Activated CD4-positive, CD25-positive, alpha-beta regulatory T cell treated with anti-CD3 and anti-CD28 coated beads, Interleukin-2, amount 50 U/mL, for 16 hours (primary cell): Measurements from ENCODE around the gene CACNA1C.

Experiments used
- DNase-seq: peaks from one replicate; pipeline ENCODE4 v3.0.0-alpha.2; 2020; ENCODE audit warnings: low read depth, low spot score

Gene CACNA1C

DNA sequence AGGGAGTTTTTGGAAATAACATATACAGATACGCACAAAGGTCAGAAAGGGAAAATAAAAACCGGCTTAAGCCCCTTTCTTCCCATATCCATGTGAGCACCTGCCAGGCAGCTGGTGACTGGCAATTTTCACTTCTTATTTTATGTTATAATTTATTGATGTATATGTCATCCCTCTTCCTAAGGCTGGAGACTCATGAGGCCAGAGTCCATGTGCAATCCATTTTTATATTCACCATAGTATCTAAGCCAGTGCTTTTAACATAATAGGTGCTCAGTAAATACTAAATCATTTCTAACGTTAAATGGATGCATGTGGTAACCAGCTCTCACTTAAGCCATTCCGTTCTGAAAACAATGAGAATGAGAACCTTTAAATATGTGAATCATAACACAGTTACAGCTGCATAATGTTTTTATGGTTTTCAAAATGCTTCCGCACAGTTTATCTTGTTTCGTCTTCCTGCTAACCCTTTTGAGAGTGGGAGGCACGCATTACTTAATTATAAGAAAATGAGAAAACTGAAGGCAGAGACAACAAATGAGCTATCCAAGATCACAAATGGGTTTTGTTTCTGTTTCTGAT is 178.3 kb downstream of the CACNA1C start:
- DNase-seq: no peak

GRCh38 chr12:2231956-2232355 is 179.2 kb downstream of the CACNA1C start:
- no peak for DNase-seq

- no peak for DNase-seq
Measured at GRCh38 chr12:2233034-2233433, 180.2 kb downstream of the CACNA1C start.

GRCh38 chr12:2234091-2234490 is 181.3 kb downstream of the CACNA1C start:
- DNase-seq: no peak

- DNase-seq: no peak
Measured at GRCh38 chr12:2234646-2235350, 182.0 kb downstream of the CACNA1C start.

- no peak for DNase-seq
Measured at GRCh38 chr12:2236506-2237294, 183.9 kb downstream of the CACNA1C start.

DNA sequence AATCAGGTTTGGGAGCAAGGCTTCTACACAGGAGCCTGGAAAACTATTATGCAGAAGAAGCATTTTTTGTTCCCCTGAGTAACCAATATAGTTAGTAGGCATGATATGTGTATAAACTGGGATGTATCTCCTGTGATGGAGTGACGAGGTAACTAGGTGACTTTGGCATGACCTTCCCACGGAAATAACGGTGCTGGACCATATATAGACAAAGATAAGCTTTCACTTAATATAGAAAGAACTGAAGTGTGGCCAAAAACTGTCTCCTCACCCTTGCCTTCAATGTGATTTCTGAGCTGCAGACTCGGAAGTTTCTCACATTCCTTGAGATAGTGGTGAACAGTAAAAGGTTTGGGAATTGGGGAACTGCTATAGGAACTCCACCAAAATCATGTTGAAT is 185.3 kb downstream of the CACNA1C start:
- no peak for DNase-seq

DNA sequence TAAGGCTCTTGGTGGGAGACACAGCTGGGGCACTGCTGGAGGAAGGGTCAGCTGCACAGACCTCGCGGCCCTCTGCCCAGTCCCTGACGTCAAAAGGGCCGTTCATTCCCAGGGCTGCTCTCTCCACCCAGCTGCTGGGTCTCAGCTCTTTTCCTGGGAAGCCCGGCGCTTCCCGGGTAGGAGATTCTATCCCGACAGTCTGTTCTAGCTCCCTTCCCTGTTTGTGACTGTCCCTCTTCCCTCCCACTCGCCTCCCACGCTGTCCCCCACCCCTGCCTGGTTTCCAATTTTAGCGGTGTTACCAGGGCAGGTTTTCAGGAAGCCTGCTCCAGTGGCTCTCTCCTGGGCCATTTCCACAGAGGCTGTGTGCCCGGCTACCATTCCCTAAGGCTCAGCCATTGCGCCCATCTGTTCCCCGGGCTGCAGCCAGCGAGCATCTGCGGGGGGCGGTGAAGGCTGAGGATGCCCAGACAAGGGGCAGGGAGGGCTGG is 186.6 kb downstream of the CACNA1C start:
- DNase-seq: no peak

DNA sequence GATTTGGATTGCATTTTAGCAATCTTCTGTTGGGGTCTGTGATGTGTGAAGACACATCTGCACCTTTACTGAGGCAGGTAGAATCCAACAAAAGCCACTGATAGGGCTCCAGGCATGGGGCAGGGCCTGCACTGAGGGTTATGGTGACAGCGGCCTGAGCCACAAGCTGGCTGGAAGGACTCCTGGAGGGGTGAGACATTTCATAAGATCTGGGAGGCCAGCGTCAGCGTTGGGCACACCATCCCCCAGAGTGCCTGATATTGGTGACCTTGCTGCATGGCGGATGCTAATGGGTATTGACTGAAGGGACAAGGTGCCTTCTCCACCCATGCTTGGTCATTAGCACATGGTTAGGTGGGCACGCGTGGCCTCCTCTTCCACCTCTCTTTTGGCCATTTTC is 187.6 kb downstream of the CACNA1C start:
- DNase-seq: no peak

DNA sequence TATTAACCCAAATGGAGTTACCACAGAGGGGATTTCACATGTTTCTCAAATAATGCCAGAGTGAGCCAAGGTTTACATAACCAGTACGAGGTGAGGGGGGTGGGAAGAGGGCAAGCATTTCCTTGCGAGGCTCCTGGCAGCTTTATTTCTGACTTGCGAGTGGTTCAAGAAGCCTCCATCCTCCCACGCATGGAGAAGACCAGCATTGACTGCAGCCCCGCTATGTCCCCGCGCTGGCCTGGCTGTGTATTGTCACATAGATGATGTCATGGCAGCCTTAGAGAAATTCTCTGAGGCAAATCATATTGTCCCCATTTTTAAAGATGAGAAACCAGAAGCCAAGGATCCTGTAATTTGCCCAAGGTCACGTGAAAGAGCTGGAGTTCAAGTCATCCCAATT is 188.2 kb downstream of the CACNA1C start:
- no peak for DNase-seq

DNA sequence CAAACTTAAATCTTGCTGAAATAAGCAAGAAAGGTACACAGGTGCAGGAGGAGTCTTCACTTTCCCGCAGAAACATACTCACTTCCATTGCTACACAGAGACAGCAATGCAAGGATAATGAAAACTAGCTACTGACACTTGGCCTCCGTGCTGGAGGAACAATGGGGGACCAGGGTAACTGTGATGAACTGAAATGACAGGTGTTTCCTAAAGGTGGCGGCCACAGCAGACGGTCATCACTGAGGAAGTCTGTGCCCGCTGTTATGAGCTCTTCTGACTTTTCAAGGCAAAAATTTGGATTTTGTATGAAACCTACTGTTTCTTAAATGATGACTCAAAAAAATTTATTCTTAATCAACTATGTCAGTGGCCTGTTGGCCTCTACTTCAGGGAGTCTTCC is 189.4 kb downstream of the CACNA1C start:
- DNase-seq: no peak

- no peak for DNase-seq
Measured at GRCh38 chr12:2242816-2243215, 190.0 kb downstream of the CACNA1C start.

DNA sequence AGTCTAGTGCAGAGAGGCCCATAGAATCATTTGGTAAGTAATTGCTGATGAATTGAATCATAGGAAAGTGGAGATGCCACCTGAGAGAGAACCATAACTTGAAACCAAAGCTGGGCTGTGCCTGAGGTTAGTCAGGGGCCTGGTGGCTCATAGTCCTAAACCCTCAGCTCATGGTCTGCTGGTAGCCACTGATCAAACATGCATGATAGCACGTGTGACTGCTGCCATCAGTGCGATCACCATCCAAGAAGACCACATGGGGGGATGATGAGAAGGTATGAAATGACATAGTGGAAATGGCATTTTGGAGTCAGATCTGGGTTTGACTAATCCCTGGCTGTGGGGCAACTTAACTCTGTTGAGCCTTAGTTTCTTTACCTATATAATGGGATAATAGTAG is 190.5 kb downstream of the CACNA1C start:
- DNase-seq: no peak

- DNase-seq: no peak
Measured at GRCh38 chr12:2244013-2244861, 191.4 kb downstream of the CACNA1C start.

- DNase-seq: no peak
Measured at GRCh38 chr12:2246358-2246757, 193.6 kb downstream of the CACNA1C start.

DNA sequence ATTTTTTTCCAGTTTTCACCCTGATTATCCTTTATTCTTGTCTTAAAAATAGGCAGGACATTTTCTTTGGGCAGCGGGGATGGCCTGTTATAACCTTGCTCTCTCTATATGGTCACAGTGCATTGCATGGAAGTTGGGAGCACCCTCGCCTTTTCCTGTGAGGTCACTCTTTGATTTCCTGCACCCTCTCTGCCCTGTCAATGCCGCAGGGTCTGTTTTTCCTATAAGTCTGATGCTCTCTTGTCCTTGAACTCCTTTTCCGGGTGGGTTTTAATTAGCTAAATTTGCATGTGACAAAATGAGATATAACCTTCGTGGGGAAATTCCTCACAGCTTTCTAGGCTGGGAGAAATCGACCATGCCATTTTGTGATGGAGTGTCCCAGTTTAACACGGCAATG is 194.3 kb downstream of the CACNA1C start:
- no peak for DNase-seq

GRCh38 chr12:2247596-2247995 is 194.8 kb downstream of the CACNA1C start:
- DNase-seq: no peak

DNA sequence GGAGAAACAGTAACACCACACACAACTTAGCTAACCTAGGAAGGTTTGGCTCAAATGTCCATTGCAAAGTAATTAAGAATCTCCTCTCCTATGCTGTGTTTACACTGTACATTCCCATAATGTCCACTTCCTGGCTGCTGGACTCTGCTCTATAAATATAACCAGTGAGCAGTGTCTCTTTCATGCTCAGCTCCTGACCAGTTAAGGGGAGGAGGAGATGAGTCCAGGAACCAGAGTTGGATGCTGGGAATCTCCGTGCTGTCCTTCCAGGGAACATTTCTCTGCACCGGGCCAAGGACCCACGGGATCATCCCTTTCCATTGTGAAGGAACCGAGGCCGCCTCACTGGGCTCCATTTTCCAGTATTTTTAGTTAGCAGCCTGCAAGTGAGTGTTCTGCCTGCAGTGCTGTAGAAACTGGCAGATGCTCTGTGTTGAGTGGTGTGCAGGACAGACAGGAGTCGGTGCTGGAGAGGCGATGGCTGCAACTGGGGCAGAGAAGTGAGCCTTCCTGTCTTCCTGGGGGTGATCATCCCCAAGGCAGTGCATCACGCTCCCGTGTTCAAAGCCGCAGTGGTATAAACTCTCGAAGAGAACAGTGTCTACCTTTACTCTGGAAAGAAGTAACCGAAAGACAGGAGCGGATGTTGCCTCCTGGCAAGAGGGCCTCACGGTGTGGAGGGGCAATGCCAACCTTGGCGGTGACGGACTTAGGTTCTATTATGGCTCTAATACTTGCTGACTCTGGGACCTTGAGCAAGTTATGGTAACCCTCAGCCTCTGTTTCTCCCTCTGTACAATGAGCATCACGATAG is 195.5 kb downstream of the CACNA1C start:
- no peak for DNase-seq

DNA sequence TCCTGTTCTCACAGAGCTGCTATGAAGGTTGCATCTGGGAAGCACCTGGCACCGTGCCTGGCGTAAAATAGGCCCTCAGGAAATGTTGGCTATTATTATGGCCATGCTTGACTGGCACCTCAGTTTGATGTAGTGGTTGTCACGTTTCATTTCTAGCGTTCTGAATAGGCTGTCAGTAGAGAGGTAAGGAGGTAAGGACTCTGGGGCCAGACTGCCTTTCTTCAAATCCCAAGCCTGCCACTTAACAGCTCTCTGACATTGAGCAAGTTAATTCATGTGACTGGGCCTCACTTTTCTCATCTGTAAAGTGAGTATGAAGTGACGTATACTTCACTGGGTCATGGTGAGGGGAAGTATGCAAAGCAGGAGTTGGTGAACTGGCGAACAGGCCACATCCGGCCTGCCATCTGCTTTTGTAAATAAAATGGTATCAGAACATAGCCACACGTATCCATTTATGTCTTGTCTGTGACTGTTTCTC is 196.2 kb downstream of the CACNA1C start:
- DNase-seq: no peak

GRCh38 chr12:2250797-2251196 is 198.0 kb downstream of the CACNA1C start:
- no peak for DNase-seq
